AG08395 (cell line): ENCODE data around the gene CRIP3.
A peak's percentile ranks its signal among the peaks of the same experiment; 100 is the strongest.

ENCODE experiments used
- DNase-seq: peaks from one replicate; pipeline ENCODE4 v3.0.0; 2012; ENCODE audit warnings: mixed read lengths, low spot score

CRIP3 gene

GRCh38 chr6:43273707-43274106 is 34.9 kb downstream of the CRIP3 start:
- DNase-seq = no peak

- DNase-seq = no peak
These were observed 36.7 kb downstream of the CRIP3 start for GRCh38 chr6:43271944-43272343.

- no peak for DNase-seq
These were observed 37.4 kb downstream of the CRIP3 start for GRCh38 chr6:43271103-43271815.

- no peak for DNase-seq
These were observed 39.2 kb downstream of the CRIP3 start for GRCh38 chr6:43269273-43270007.

GRCh38 chr6:43268782-43269272 is 39.8 kb downstream of the CRIP3 start:
- no peak for DNase-seq

GRCh38 chr6:43268355-43268700 is 40.3 kb downstream of the CRIP3 start:
- DNase-seq = no peak

GRCh38 chr6:43267619-43268354 is 40.8 kb downstream of the CRIP3 start:
- no peak for DNase-seq

GRCh38 chr6:43265564-43265963 is 43.1 kb downstream of the CRIP3 start:
- no peak for DNase-seq

GRCh38 chr6:43264599-43265145 is 44.0 kb downstream of the CRIP3 start:
- no peak for DNase-seq

- DNase-seq = peak; percentile 92
These were observed 45.1 kb downstream of the CRIP3 start for GRCh38 chr6:43263314-43264178.

- no peak for DNase-seq
These were observed 45.8 kb downstream of the CRIP3 start for GRCh38 chr6:43262780-43263313.

- DNase-seq = no peak
These were observed 46.4 kb downstream of the CRIP3 start for GRCh38 chr6:43262000-43262779.

- no peak for DNase-seq
These were observed 47.4 kb downstream of the CRIP3 start for GRCh38 chr6:43261198-43261597.

- no peak for DNase-seq
These were observed 47.8 kb downstream of the CRIP3 start for GRCh38 chr6:43260791-43261190.

GRCh38 chr6:43258807-43259686 is 49.6 kb downstream of the CRIP3 start:
- DNase-seq = no peak

GRCh38 chr6:43258180-43258579 is 50.4 kb downstream of the CRIP3 start:
- DNase-seq = no peak

- no peak for DNase-seq
These were observed 51.1 kb downstream of the CRIP3 start for GRCh38 chr6:43257367-43258145.

GRCh38 chr6:43256670-43257366 is 51.8 kb downstream of the CRIP3 start:
- no peak for DNase-seq
